Testis (tissue), 3 donors: ENCODE data around the gene VSX1. TPM values are rescaled to one million over a fixed set of nuclear protein-coding genes. Genes with fewer than 3 reads are reported as not detected.

ENCODE experiments used
- DNase-seq: peaks from one replicate; pipeline ENCODE4 v3.0.0-alpha.2; 2019
- H3K27ac ChIP-seq, 2 donors: fragments of 200-600 bp; sonication (generic); one replicate each; pipeline ENCODE4 v1.5.1; 2019
- H3K27me3 ChIP-seq: fragments of 200-600 bp; sonication (generic); one replicate; pipeline ENCODE4 v1.5.1; 2019
- H3K36me3 ChIP-seq: fragments of 200-600 bp; sonication (generic); one replicate; pipeline ENCODE4 v1.5.1; 2017; ENCODE audit warnings: low read depth; ENCODE audit errors: missing control alignments
- H3K4me1 ChIP-seq: fragments of 200-600 bp; sonication (generic); one replicate; pipeline ENCODE4 v1.5.1; 2019
- H3K4me3 ChIP-seq, 2 donors: fragments of 200-600 bp; sonication (generic); one replicate each; pipeline ENCODE4 v1.5.1; 2017 to 2019
- H3K9me3 ChIP-seq: fragments of 200-600 bp; sonication (generic); one replicate; pipeline ENCODE4 v1.5.1; 2017
- POLR2A ChIP-seq: fragments of 450-650 bp; IDR thresholded peaks from one replicate; pipeline ENCODE4 v1.6.1; 2017; ENCODE audit warnings: antibody characterized with exemption, mild to moderate bottlenecking, moderate library complexity
- WGBS, 2 donors: methylation state at CpG; one replicate each; pipeline ENCODE4 v1.1.5; 2018; 5-methylcytosine and 5-hydroxymethylcytosine counted together
- intact Hi-C: fragments of 100-400 bp; cut with DNase I; formaldehyde crosslinking; loops from one replicate; pipeline ENCODE4 v1.15.1; 2023; ENCODE audit warnings: low total_unique reads
- polyA plus RNA-seq: library from polyadenylated mRNA; stranded (reverse); fragments of 350-450 nt; fragmentation: Illumina TruSeq; extraction: RNeasy Lipid Tissue Mini Kit (QIAGEN cat#74804); gene quantifications from one replicate; pipeline ENCODE4 v1.2.3, GENCODE V29; 2014; ENCODE audit warnings: low read depth, low replicate concordance; ENCODE audit not compliant: insufficient read depth
- total RNA-seq, 2 donors: library from RNA; depleted of rRNA; stranded (reverse); fragments of >200 nt; gene quantifications; one replicate each; pipeline ENCODE4 v1.2.3, GENCODE V29; 2016
- TF ChIP-seq, protein P1 (sequence below), 3 experiments: fragments of 450-650 bp in 2 of 3; fragments of 200-600 bp in 1 of 3; sonication (generic) in 1 of 3; IDR thresholded peaks; one replicate each; pipeline ENCODE4 v1.5.1; 2016 to 2019; ENCODE audit warnings: antibody characterized with exemption in 3 of 3, mild to moderate bottlenecking in 2 of 3, moderate library complexity in 1 of 3

The VSX1 gene
- total and polyA plus RNA-seq, 3 donors from 2014 or later, result 0.16 to 0.38 (median 0.37) TPM

DNA sequence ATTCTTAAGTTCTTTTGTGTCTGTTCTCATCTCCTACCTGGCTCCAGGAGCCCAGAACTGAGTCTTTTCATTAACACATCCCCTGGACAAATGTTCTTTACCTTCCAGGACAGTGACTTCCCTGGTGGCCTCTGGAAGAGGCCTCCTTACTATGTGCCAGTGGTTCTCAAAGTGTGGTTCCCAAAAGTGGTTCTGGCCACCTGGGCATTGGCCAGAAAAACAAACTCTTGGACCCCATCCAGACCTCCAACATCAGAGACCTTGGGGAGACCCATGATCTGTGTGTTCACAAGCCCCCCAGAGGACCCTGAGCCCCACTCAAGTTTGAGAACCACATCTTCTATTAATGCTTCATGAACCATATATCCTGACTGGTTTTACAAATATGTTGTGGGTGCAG is 7.2 kb upstream of the VSX1 start:
- H3K27ac ChIP-seq, result no peak overlapping the region
- intact Hi-C loops, result no loop called here
- no peaks in the 10 kb centered on the region for H3K9me3 ChIP-seq
- H3K27me3 ChIP-seq, result no peaks in the 10 kb centered on the region
- H3K36me3 ChIP-seq, result no peaks in the 10 kb centered on the region
- DNase-seq, result no peak
- TF ChIP-seq, protein P1, sequence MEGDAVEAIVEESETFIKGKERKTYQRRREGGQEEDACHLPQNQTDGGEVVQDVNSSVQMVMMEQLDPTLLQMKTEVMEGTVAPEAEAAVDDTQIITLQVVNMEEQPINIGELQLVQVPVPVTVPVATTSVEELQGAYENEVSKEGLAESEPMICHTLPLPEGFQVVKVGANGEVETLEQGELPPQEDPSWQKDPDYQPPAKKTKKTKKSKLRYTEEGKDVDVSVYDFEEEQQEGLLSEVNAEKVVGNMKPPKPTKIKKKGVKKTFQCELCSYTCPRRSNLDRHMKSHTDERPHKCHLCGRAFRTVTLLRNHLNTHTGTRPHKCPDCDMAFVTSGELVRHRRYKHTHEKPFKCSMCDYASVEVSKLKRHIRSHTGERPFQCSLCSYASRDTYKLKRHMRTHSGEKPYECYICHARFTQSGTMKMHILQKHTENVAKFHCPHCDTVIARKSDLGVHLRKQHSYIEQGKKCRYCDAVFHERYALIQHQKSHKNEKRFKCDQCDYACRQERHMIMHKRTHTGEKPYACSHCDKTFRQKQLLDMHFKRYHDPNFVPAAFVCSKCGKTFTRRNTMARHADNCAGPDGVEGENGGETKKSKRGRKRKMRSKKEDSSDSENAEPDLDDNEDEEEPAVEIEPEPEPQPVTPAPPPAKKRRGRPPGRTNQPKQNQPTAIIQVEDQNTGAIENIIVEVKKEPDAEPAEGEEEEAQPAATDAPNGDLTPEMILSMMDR (IDR thresholded peaks at IDR 0.05), result no peak
- H3K4me1 ChIP-seq, result peaks cover 7% of the 10 kb centered on the region
- no peak overlapping the region for H3K4me3 ChIP-seq

DNA sequence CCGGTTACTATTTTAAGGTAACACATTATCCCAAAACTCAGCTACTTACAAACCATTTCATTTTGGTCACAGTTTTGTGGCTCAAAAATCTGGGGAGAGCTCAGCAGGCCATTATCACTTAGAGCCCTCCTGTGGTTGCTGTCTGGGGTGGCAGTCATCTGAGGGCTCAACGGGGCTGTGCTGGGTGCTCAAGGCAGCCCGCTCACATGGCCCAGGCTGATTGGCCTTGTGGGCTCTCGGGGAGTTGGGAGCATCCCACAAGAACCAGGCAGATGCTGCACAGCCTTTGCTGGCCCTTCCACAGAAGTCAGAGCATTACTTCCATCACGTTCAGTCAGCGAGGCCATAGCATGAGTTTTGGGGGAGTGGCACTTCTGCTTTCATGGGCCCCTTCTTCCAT is 6.3 kb upstream of the VSX1 start:
- no peaks in the 10 kb centered on the region for H3K27me3 ChIP-seq
- no peak for TF ChIP-seq POLR2A
- TF ChIP-seq, protein P1 (IDR thresholded peaks at IDR 0.05), result no peak
- H3K9me3 ChIP-seq, result no peaks in the 10 kb centered on the region
- no peak overlapping the region for H3K27ac ChIP-seq
- 71 to 76% methylated on average over 6 of the region's 6 CpGs for WGBS, 2 donors
- no peak overlapping the region for H3K4me3 ChIP-seq
- no peaks in the 10 kb centered on the region for H3K36me3 ChIP-seq
- no peak for DNase-seq
- peaks cover 9% of the 10 kb centered on the region for H3K4me1 ChIP-seq
- intact Hi-C loops, result no loop called here

DNA sequence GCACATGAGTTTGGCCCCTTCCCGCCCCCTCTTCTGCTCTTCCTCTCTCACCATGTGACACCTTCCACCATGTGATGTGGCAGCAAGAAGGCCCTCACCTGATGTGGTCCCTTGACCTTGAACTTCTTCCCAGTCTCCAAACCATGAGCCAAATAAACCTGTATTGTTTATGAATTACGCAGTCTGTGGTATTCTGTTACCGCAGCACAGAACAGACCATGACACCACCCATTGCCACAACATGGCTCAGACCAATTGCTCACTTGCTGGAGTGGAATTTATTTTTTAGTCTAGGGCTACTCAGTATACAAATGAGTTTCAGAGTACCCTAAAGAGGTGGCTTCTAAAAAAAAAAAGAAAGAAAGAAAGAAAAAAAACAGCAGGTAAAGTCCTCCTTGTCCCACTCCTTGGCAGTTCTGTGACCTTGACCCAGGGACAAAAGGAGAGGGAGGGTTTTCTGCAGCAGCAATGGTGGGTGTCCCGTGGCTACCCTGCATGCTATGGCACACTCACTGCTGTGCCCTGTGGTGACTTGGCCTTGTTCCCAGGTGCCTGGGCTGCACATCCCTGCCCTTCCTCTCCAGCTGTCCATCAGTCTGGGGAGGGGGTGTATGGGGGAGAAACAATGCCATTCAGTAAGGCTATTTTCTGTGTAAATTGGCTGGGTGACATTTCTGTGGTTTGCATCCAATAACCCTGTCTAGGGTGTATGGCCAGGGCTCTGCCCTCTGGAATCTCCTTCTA is 5.4 kb upstream of the VSX1 start:
- no peak overlapping the region for H3K27ac ChIP-seq
- peaks cover 11% of the 10 kb centered on the region for H3K4me1 ChIP-seq
- 85 to 89% methylated on average over 4 of the region's 4 CpGs for WGBS, 2 donors
- no peak for DNase-seq
- intact Hi-C loops, result no loop called here
- TF ChIP-seq, protein P1 (IDR thresholded peaks at IDR 0.05), result no peak
- H3K4me3 ChIP-seq, result no peak overlapping the region
- no peaks in the 10 kb centered on the region for H3K36me3 ChIP-seq
- H3K27me3 ChIP-seq, result no peaks in the 10 kb centered on the region
- no peaks in the 10 kb centered on the region for H3K9me3 ChIP-seq

DNA sequence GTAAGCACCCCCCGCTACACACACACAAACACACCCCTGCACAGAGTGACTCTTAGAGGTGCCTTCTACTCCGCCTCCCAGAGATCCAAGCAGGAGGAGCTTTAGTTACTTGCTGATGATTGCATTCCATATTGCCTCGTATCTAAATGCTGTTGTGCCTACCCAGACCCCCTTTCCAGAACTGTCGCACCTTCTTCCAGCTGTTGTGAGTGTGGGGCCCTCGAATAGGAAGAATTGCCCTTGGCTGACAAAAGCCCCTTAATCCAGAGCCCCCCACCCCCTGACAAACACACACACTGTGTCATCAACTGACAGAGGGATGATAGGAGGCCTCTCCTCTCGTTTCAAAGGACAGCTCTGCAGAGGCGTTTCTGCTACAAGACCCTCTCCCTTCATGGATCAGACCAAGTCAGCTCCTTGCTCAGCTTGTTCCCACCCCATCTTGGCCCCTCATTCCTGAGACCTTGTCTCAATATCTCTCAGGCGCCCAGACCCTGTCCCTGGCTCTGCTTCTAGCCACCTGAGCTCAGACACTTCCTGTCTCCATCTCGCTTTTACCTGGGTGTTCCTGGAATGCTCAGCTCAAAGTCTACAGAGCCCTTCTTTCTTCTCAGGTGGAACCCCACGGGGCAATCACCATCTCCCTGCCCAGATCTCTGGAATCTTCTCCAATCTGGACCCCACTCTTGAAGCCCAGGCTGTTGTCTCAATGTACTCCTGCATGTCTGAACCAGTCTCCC is 4.0 kb upstream of the VSX1 start:
- 69 to 79% methylated on average over 10 of the region's 10 CpGs for WGBS, 2 donors
- TF ChIP-seq, protein P1 (IDR thresholded peaks at IDR 0.05), result no peak
- no peak for TF ChIP-seq POLR2A
- no peaks in the 10 kb centered on the region for H3K36me3 ChIP-seq
- DNase-seq, result no peak
- no peaks in the 10 kb centered on the region for H3K9me3 ChIP-seq
- H3K4me1 ChIP-seq, result peaks cover 11% of the 10 kb centered on the region
- no peak overlapping the region for H3K4me3 ChIP-seq
- no peaks in the 10 kb centered on the region for H3K27me3 ChIP-seq
- H3K27ac ChIP-seq, result no peak overlapping the region
- intact Hi-C loops, result no loop called here
